Activated CD8-positive, alpha-beta memory T cell treated with anti-CD3 and anti-CD28 coated beads for 4 hours (primary cell): Measurements from ENCODE around the gene PIM1.

Experiments
- DNase-seq, 2 donors: peaks; one replicate each; pipeline ENCODE4 v3.0.0-alpha.2; 2020; ENCODE audit warnings: low read depth in 2 of 2

PIM1 gene

DNA sequence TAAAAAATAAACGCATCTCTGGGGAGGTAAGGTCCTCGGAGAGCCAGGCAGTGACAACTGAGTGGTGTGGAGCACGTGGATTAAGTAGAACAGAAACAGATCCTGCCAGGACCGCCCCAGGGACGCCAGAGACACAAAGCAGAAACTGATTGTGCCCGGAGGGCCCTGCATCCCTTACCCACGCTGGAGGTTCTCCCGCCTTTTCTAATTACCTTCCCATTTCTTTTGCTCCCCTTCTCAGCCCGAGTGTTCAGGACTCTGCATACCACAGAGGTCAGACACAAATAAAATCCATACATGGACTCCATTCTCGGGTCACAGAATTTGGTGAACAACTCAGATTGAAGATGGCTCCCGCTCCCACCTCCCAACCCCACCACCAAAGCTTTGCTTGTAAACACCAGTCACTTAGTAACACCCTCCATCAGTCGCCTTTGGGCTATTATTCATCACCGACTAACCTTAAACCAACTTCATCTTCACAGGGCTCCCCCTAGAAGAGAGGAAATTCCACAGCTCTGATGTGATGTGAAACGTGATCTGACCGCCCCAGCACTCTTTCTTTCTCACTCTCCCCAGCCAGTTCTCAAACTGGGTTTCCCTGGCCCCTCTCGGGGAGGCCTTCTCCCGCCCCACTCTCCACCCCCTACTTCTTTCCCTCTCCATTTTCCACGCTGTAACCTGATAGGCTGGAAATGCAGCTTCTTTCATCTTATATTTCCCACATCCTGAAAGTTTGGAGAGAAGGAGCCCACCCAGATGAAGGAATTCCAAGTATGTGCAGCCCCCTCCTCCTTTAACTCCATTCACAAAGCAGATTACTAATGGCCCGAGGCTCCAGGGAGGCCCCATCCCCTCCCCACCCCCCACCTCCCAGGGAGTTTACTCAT, 32.5 kb upstream of the PIM1 start:
- no peak for DNase-seq

DNA sequence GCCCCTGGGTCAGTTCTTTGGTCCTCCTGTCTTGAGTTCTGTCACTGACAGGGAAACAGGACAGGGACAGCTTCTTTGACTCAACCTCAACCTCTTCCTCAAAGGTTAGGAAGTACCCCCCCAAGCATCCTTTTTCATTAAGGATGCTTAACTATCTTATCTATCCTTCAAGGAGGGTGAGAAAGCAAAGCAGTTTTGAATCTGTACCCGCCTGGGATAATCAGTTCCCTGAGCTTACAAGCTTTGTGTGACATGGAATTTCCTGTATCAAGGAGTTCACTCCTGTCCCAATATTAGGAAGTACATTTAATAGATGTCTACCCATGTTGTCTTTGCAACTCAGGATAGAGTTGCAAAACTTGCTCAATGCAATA, 31.1 kb upstream of the PIM1 start:
- no peak for DNase-seq

DNA sequence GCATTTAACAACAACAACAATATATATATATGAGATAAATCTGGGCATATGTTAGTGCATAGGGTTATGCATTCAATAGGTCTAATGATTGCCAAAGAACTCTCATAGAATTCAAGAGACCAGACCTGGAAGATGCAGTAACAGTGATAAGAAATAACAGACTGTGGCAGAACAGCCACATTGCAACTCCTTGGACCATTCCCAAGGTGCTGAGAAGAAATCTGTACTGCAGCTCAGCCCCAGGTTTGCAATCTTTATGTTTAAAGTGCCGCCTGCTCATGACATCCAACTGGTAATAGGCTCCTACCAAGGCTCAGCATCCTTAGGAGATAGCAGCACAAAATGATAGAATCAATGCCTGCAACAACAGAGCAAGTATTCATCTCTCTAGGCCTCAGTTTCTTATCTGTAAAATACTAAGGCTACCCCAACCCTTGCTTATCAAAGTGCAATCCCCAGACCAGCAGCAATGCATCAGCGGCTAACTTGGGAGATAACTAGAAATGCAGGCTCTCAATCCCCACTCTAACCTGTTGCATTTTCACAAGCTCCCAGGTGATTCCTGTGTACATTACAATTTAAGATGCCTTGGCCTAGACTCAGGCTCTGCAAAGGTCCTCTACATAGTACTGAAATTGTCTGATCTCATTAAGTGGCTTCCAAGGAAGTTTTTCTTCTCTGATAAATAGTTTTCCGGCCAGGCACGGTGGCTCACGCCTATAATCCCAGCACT, 30.6 kb upstream of the PIM1 start:
- DNase-seq, result no peak

DNA sequence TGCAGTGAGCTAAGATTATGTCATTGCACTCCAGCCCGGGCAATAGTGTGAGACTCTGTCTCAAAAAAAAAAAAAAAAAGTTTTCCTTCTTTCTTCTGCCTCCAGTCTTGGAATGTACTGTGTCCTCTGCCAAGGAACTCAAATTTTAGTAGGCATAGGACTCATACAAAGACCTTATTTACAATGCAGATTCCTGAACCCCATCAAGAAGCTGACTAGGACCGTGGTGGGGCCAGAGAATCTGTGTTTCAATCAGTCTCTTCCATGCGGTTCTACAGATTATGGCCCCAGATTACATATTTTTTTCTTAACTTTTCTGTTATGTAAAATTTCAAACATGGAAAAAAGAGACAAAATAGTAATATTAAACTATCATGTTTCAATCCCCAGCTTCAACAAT, 29.8 kb upstream of the PIM1 start:
- no peak for DNase-seq

DNA sequence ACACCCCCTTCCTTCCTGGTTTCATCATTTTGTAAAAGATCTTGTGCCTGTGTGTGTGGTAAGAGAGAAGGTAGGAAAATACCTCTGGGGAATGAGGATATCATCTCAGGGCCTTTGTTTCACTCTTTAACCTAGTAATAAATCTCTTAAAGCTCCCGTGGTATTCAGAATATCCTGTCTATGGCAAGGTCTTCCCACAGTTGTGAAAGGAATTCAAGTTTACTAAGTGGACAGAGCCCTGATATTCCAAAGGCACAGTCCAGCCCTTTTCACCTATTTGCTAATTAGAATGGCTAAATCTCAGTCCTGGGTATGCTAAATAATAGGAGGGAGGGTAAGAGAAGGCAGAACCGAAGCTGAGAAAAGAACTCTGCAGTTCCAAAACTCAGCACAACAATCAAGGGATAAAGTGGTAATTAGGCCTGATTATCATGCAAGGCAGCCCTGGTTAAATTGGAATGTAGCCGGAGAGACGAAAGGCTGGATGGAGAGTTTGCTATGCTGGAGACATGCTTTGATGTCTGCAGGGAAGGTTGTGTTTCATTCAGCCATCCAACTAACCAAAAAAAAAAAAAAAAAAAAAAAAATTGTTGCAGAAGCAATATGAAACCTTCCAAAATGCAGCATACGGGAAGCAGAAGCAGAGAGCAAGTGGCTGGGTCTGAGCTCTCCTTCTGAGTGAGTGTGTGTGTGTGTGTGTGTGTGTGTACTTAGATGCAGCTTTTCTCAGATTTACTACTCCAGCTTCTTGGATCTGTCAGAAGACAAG, 28.5 kb upstream of the PIM1 start:
- DNase-seq, result no peak

DNA sequence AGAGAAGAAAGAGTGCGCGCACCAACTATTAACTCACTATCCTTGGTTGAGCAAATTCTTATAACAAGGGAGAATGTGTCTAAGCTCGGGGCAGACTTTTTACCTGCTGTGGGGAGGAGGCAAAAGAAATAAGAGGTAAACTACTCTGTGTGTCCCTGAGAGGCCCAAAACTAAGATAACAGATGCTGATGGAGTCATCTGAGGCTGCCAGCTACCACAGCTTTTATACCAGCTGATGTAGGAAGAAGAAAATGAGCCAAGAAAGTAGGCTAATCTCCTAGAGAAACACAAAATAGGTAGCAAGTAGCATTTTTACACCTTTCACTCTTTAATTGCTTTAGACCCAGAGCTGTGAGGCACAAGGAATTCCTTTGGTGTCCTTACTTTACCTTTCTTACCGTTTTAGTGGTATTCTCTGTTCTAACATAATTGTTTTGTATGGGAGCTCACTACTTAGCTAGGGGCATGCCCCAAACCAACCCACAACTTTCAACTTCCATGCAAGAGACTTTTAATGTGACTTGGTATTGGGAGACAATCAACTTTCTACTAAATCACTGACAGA, 27.8 kb upstream of the PIM1 start:
- DNase-seq, result no peak

DNA sequence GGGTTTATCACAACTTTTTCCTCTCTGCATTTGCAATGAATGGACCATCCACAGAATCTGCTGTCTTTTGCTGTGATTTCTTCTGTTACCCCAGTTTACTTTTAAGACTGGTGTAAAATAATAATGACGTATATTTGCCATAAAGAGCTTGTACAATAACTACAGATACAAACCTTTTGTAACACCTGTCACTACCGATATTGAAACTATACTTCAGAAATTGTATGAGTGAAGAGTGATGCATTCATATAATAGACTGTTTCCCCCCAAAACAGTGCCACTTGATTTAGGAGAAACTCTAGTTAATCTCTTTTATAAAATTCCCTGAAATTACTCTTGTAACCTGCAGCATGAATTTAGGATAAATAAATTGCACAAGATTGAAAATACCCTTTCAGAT, 26.4 kb upstream of the PIM1 start:
- no peak for DNase-seq

DNA sequence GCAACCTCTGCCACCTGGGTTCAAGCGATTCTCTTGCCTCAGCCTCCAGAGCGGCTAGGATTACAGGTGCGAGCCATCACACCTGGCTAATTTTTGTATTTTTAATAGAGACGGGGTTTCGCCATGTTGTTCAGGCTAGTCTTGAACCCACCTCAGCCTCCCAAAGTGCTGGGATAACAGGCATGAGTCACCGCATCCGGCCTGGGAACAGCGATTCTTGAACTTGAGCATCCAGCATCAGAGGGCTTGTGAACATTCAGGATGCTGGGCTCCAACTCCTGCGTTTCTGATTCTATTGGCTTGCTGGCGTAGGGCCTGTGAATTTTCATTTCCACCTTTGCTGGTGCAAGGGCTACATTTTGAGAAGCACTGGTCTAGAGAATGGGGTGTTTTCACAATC, 24.5 kb upstream of the PIM1 start:
- no peak for DNase-seq

DNA sequence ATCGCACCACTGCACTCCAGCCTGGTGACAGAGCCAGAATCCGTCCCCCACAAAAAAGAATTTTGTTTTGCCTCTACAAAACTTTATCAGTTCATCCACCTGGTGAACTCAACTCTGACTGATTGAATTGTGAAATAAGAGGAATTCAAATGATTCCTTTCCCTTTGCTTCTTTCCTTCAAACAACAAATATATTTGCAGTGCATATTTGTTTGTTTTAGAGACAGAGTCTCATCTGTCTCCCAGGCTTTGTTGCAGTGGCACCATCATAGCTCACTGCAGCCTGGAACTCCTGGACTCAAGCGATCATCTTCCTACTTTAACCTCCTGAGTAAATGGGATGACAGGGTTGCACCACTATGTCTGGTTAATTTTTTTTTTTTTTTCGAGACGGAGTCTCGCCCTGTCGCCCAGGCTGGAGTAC, 23.2 kb upstream of the PIM1 start:
- no peak for DNase-seq

DNA sequence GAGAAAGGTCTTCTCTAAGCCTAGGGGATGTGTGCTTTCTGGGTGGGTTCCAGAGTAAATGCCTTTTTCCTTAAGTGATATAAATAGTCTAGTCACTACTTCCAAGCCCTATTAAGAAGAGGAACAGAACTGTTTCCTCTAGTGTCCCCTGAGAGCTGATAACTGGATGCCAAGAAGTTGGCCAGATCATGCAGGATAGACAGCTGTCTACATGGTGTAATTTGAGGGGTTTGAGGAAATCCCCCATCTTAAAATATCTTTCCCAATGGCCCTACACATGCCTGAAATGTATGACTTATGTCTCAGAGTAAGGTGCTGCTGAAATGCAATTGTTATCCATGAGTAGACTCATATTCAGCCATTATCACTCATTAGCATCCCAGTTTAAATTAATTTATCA, 20.2 kb upstream of the PIM1 start:
- no peak for DNase-seq

DNA sequence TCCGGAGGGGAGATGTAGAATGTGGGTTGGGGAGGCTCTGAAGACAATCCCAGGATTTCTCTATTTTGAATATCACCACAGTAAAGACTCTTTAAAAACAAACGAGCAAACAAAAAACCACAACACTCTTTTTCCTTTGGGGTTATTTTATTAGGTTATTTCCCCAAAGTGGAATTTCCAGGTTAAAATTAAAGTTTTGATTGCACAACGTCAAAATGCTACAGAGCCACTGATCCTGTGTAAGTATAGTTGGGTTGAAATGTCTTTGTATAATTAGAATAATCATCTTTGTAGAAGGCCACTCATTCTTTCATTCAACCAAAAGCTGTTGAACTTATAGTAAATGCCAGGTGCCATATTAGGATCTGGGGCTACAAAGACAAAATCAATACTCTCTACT, 19.6 kb upstream of the PIM1 start:
- DNase-seq, result no peak

DNA sequence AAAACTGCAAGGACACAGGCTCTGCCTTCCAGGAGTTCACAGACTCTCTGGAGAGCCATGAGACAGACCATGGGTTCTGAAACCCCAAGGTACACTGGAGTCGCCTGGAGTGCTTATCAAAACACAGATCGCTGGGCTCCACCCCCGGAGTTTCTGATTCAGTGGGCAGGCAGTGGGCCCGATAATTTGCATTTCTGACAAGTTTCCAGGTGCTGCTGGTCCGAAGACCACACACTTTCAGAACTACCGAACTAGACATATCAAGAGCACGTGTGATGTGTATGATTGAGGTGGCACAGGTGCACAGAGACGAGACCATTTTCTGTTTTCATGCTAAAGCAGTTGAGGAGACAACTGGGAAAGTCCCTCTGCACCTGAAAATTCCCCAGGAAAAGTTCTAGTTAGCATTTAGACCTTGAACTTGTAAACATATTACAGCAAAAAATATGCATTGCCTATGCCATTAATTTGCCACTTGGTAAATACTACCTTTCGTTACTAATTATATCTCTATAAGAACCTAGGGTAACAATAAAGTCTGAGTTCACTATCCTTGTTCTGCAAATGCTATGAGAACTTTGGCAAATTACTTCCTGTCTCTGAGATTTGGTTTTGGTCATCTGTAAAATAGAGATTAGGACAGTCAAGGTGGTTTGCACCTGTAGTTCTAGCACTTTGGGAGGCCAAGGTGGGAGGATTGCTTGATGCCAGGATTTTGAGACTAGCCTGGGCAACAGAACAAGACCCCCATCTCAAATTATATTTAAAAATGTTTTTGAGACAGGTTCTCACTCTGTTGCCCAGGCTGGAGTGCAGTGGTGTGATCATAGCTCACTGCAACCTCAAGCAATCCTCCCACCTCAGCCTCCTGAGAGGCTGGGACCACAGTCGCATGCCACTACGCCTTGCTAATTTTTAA, 14.3 kb upstream of the PIM1 start:
- no peak for DNase-seq

DNA sequence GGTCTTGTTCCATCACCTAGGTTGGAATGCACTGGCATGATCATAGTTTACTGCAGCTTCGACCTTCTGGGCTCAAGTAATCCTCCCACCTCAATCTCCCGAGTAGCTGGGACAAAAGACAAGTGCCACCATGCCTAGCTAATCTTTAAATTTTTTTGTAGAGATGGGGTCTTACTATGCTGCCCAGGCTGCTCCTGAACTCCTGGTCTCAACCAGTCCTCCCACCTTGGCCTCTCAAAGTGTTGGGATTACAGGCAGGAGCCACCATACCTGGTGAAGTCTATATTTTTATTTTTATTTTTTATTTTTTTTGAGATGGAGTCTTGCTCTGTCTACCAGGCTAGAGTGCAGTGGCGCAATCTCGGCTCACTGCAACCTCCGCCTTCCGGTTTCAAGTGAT, 11.4 kb upstream of the PIM1 start:
- DNase-seq, result no peak

DNA sequence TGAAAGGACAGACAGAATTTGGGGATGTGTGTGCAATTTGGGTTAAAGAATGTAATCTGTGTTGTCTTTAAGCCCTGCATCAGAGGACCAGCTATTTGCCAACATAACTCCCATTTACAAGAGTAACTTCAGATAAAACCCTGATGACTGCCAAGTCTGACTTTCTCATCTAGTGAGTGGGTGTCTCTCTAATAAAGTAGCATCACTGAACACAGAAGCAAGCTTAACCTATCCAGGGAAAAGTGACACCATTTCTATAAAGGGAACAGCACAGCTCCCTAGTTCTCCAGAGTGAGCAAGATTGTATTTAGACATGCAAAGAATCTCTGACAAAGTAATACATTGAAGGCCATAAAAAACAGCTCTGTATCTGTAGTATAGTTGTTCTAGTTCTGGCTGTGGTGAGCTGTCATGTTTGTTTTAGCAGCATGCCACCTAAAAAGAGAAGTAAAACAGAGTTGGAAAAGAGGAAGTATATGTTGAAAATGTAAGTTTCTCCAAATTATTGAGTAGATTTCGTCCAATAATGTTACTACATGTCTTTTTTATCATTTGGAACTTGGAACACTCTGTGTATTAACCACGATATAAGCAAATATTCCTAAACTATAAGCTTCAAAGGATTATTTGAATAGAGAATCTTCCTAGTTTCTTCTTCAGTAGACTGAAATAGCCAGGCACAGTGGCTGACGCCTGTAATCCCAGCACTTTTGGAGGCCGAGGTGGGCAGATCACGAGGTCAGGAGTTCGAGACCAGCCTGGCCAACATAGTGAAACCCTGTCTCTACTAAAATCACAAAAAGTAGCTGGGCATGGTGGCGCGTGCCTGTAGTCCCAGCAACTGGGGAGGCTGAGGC, 8.8 kb upstream of the PIM1 start:
- no peak for DNase-seq

DNA sequence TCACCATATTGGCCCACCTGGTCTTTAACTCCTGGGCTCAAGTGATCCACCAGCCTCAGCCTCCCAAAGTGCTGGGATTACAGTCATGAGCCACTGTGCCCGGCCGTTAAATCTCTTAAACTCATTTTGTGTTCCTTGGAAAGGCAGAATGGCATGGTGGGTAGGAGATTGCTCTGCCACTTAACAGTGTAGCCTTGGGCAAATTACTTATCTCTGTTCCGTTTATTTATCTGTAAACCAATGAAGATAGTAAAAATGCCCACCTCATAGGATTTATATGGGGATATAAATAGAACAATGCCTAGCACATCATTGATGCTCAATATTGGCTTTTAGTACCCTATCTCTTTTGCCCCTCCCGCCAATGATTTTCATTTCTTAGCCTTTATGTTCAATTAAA, 7.2 kb upstream of the PIM1 start:
- DNase-seq, result no peak

DNA sequence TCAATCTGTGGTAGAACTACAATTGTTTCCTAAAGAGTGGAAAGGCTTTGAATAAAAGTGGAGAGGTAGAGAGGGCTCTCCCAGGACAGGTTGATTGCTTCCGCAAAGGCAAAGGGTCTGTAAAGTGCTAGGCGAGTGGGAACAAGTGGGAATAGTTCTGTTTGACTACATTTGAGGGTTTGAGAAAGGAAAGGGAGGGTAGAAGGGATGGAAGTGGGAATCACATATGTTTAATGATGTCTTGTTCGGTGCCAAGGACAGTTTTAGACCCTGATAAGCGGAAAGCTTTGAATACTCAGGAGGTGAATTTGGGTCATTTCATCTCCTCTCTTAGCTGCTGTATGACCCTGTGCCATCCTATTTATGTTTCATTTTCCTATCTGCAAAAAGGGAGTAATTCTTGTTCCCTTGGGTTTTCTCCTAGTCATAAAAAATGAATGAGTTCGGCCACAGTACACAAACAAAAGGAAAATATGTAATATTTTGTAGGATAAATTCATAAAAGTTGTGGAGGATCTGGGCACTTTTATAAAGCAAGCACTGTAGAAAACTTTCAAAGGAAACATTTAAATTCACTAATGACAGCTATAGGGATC, 1.7 kb upstream of the PIM1 start:
- no peak for DNase-seq

DNA sequence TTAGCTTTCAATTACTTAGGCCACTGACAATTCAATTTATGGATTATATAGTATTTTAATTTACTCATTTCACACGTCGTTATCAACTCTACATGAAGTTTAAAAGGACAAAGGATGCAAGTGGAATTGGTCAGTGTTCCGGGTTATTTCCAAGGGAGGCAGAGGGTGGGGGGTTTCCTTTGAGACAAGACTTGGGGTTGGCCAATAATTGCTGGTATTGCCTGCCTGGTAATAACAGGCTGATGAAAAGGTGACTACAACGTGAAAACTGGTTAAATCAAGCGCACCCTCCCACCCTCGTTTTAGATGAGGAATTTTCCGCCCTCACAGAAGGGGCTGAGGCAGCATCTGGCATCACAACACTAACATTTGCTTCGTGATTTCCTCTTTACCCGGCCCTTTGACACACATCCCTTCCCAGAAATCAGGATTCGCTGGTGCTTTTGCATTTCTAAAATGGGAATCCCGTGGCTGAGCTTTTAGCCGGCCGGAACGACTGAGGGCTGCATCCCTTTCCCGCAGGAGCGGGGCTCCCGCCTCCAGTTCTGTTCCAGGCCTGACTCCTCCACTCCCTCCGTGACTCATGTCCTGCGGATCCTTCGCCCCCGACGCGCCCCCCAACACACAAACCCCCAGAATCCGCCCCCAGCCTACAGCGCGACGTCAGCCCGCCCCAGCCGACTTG, 999 bp upstream of the PIM1 start:
- peak; percentile 64 to 68 for DNase-seq

DNA sequence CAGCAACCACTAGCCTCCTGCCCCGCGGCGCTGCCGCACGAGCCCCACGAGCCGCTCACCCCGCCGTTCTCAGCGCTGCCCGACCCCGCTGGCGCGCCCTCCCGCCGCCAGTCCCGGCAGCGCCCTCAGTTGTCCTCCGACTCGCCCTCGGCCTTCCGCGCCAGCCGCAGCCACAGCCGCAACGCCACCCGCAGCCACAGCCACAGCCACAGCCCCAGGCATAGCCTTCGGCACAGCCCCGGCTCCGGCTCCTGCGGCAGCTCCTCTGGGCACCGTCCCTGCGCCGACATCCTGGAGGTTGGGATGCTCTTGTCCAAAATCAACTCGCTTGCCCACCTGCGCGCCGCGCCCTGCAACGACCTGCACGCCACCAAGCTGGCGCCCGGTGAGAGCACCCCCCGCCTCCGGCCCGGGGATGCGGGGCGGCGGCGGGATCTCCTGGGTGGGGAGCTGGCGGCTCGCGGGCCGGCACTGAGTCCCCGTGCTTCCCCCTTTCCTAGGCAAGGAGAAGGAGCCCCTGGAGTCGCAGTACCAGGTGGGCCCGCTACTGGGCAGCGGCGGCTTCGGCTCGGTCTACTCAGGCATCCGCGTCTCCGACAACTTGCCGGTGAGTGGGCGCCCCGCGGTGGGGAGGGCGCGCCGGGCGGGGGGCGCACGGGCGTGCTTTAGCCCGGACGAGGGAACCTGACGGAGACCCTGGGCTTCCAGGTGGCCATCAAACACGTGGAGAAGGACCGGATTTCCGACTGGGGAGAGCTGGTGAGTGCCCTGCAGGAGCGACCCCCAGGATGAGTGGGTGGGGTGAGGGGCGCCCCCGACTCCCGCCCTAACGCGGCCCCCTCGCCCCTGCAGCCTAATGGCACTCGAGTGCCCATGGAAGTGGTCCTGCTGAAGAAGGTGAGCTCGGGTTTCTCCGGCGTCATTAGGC, 585 bp downstream of the PIM1 start:
- no peak for DNase-seq
